HL-60 (cell line): ENCODE measurements around the gene SETMAR.
"Not testable (repeated sequence)": the region's sequence is repeated elsewhere in the genome, so short reads cannot be mapped to it uniquely, and the experiment has no call there.

Source experiments
- DNase-seq, 2 experiments: peaks; one replicate each; pipeline ENCODE4 v3.0.0-alpha.2; 2010 to 2020; ENCODE audit warnings: low read depth in 1 of 2, low spot score in 1 of 2
- H3K27ac ChIP-seq: fragments of 250-450 bp; sonication (Bioruptor Pico); replicated peaks from 2 replicates; pipeline ENCODE4 v1.5.1; 2020; ENCODE audit warnings: mild to moderate bottlenecking, moderate library complexity
- H3K27me3 ChIP-seq: fragments of 250-450 bp; sonication (Bioruptor Pico); 2 replicates; pipeline ENCODE4 v1.5.1; 2021; ENCODE audit warnings: mild to moderate bottlenecking, moderate library complexity; ENCODE audit not compliant: insufficient read depth, poor library complexity, severe bottlenecking
- H3K4me3 ChIP-seq: replicated peaks from 2 replicates; pipeline ENCODE4 v1.5.1; 2011; ENCODE audit warnings: mild to moderate bottlenecking, control low read depth, low read length; ENCODE audit not compliant: insufficient read depth
- GABPA ChIP-seq: IDR thresholded peaks from 2 replicates; pipeline ENCODE4 v1.6.1; 2012; ENCODE audit warnings: low read depth
- POLR2AphosphoS5 ChIP-seq: IDR thresholded peaks from 2 replicates; pipeline ENCODE4 v1.6.1; 2012; ENCODE audit warnings: low read depth
- REST ChIP-seq: IDR thresholded peaks from 2 replicates; pipeline ENCODE4 v1.6.1; 2012; ENCODE audit warnings: low read depth; ENCODE audit not compliant: insufficient replicate concordance
- SPI1 ChIP-seq: IDR thresholded peaks from 2 replicates; pipeline ENCODE4 v1.6.1; 2012; ENCODE audit warnings: low read depth, mild to moderate bottlenecking, borderline replicate concordance
- TF ChIP-seq, protein P1 (sequence below): IDR thresholded peaks from one replicate; pipeline ENCODE4 v1.5.1; 2011; ENCODE audit warnings: low read length, control low read depth, inconsistent platforms; ENCODE audit not compliant: insufficient read depth

The SETMAR gene

DNA sequence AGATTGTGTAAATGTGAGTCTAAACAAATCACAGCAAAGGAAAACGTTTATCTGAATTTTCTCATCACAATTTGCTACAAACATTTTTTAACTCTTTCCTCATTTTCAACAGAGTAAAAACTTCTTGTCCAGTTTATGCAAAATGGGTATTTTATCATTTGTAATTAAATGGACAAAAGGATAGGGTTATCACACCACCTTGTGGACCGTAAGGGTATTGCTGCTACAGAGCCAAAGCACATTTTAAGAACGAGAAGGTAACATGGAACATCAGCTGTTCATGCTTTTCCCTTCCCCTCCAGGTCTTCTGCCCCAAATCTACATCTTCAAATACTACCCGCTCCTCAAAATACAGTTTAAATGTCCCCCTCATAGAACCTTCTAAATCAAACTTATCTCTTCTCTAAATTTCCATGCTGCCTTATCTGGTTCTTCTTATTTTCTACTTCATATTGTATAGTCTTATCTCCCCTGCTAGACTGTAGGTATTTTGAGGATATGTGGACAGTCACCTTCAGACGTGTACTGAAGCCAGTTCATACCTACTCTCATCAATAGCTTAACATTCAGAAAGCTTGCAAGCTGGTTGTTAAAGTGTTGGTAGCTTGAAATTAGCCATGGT lies 12.8 kb upstream of the SETMAR start:
- TF ChIP-seq, protein P1, sequence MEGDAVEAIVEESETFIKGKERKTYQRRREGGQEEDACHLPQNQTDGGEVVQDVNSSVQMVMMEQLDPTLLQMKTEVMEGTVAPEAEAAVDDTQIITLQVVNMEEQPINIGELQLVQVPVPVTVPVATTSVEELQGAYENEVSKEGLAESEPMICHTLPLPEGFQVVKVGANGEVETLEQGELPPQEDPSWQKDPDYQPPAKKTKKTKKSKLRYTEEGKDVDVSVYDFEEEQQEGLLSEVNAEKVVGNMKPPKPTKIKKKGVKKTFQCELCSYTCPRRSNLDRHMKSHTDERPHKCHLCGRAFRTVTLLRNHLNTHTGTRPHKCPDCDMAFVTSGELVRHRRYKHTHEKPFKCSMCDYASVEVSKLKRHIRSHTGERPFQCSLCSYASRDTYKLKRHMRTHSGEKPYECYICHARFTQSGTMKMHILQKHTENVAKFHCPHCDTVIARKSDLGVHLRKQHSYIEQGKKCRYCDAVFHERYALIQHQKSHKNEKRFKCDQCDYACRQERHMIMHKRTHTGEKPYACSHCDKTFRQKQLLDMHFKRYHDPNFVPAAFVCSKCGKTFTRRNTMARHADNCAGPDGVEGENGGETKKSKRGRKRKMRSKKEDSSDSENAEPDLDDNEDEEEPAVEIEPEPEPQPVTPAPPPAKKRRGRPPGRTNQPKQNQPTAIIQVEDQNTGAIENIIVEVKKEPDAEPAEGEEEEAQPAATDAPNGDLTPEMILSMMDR: peak; percentile 87
- no peak for TF ChIP-seq REST

DNA sequence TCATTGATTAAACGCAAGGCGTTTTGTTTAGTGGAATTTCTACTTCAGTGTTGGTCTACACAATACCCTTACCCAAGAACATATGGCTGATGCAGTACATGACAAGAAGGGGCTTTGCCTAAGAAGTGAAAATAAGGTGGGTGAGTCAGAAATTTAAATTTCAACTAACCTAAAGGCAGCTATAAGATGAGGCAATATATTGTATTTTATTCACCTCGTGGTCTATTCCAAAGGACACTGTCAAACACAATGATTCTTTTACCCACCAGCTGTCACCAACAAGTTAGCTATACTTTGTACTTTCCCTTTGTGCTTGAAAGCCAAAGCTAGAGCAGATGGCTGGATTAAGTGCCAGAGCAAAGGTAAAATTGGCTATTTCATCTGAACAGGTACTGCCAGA lies 10.9 kb upstream of the SETMAR start:
- Histone ChIP-seq H3K27ac (no peak overlapping the region), H3K4me3 (no peak overlapping the region), H3K27me3 (no peaks in the 10 kb centered on the region)
- no peak for DNase-seq
- no peak for TF ChIP-seq GABPA
- no peak for TF ChIP-seq SPI1
- TF ChIP-seq REST: no peak

More for the DNA sequence above, 12.8 kb upstream of the SETMAR start:
- no peak overlapping the region for H3K4me3 ChIP-seq
- DNase-seq: peak; percentile 13 to 15
- H3K27ac ChIP-seq: no peak overlapping the region
- H3K27me3 ChIP-seq: no peaks in the 10 kb centered on the region

GRCh38 chr3:4294616-4295327 lies 8.4 kb upstream of the SETMAR start:
- DNase-seq: no peak
- no peak for TF ChIP-seq SPI1
- TF ChIP-seq, protein P1: no peak
- no peak for TF ChIP-seq POLR2AphosphoS5
- TF ChIP-seq REST: no peak
- no peak for TF ChIP-seq GABPA
- Histone ChIP-seq H3K27me3 (no peaks in the 10 kb centered on the region), H3K4me3 (no peak overlapping the region), H3K27ac (no peak overlapping the region)

DNA sequence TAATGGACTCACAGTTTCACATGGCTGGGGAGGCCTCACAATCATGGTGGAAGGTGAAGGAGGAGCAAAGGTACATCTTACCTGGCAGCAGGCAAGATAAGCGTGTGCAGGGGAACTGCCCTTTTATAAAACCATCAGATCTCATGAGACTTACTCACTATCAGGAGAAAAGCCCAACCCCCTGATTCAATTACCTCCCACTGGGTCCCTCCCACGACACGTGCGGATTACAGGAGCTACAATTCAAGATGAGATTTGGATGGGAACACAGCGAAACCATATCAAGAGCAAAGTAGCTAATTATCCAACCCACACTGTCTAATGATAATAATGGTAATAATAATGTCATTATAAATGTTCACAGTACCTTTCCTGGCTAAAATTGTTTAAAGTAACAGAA lies 6.7 kb upstream of the SETMAR start:
- not testable (repeated sequence) for DNase-seq, H3K4me3 ChIP-seq, H3K27ac ChIP-seq, H3K27me3 ChIP-seq
